ENCODE measurements around the gene SMARCA2.

SMARCA2 gene

GRCh38 chr9:2179567-2179966 is 164.4 kb downstream of the SMARCA2 start:
- DNase-seq, result no peak

GRCh38 chr9:2180154-2180553 is 165.0 kb downstream of the SMARCA2 start:
- DNase-seq, result no peak

GRCh38 chr9:2180704-2181103 is 165.6 kb downstream of the SMARCA2 start:
- no peak for DNase-seq

- peak in 1 of 2 experiments; percentile 27 for DNase-seq
Measured at GRCh38 chr9:2181792-2182191, 166.6 kb downstream of the SMARCA2 start.

GRCh38 chr9:2190939-2191608 is 175.9 kb downstream of the SMARCA2 start:
- DNase-seq, result no peak

GRCh38 chr9:2191609-2191972 is 176.4 kb downstream of the SMARCA2 start:
- no peak for DNase-seq

- DNase-seq, result no peak
Measured at GRCh38 chr9:2192356-2192979, 177.3 kb downstream of the SMARCA2 start.

- DNase-seq, result no peak
Measured at GRCh38 chr9:2193552-2193951, 178.4 kb downstream of the SMARCA2 start.

- DNase-seq, result no peak
Measured at GRCh38 chr9:2195211-2195610, 180.1 kb downstream of the SMARCA2 start.

- no peak for DNase-seq
Measured at GRCh38 chr9:2196757-2197156, 181.6 kb downstream of the SMARCA2 start.

GRCh38 chr9:2198956-2199635 is 183.9 kb downstream of the SMARCA2 start:
- no peak for DNase-seq

GRCh38 chr9:2199999-2200796 is 185.1 kb downstream of the SMARCA2 start:
- DNase-seq, result no peak

- no peak for DNase-seq
Measured at GRCh38 chr9:2208465-2208864, 193.3 kb downstream of the SMARCA2 start.

- DNase-seq, result no peak
Measured at GRCh38 chr9:2208991-2209390, 193.8 kb downstream of the SMARCA2 start.

- no peak for DNase-seq
Measured at GRCh38 chr9:2209400-2209799, 194.3 kb downstream of the SMARCA2 start.

GRCh38 chr9:2210201-2210600 is 195.1 kb downstream of the SMARCA2 start:
- DNase-seq, result no peak

- no peak for DNase-seq
Measured at GRCh38 chr9:2213830-2214468, 198.8 kb downstream of the SMARCA2 start.

- no peak for DNase-seq
Measured at GRCh38 chr9:2214707-2215106, 199.6 kb downstream of the SMARCA2 start.

GRCh38 chr9:2215921-2216441 is 200.8 kb downstream of the SMARCA2 start:
- no peak for DNase-seq

GRCh38 chr9:2216591-2216990 is 201.4 kb downstream of the SMARCA2 start:
- no peak for DNase-seq

- no peak for DNase-seq
Measured at GRCh38 chr9:2217540-2217939, 202.4 kb downstream of the SMARCA2 start.

- DNase-seq, result no peak
Measured at GRCh38 chr9:2220036-2220435, 204.9 kb downstream of the SMARCA2 start.

Data from activated T-cell treated with anti-CD3 and anti-CD28 coated beads, Interleukin-2, amount 50 U/mL, for 48 hours (primary cell).